H1 (cell line): Measurements from ENCODE around the gene WNT2. TPM values are rescaled to one million over a fixed set of nuclear protein-coding genes. Genes with fewer than 3 reads are reported as not detected.

Source experiments
- CTCF ChIA-PET: fragments of 300-600 bp; sonication (Branson Sonifier 250); formaldehyde crosslinking; loops from one replicate; lab custom pipeline; 2021; ENCODE audit not compliant: partially characterized antibody; lab: Charles Lee
- POLR2A ChIA-PET: fragments of 300-600 bp; sonication (Branson Sonifier 250); formaldehyde crosslinking; loops from one replicate; lab custom pipeline; 2021; ENCODE audit warnings: inconsistent platforms; ENCODE audit not compliant: partially characterized antibody; lab: Charles Lee
- DNase-seq, 2 experiments: peaks; one replicate each; pipeline versions ENCODE4 v3.0.0 to v3.0.0-alpha.2; 2010 to 2022; ENCODE audit warnings: low spot score in 2 of 2, low read depth in 1 of 2, mixed read lengths in 1 of 2
- FAIRE-seq: peaks from 2 replicates; lab custom pipeline; 2011; peaks lifted over from hg19 to GRCh38; lab: Jason Lieb, UNC
- H2AFZ ChIP-seq: 2 replicates; pipeline ENCODE4 v1.8.1; 2012; ENCODE audit warnings: low read length, inconsistent platforms
- H2AK5ac ChIP-seq: 2 replicates; pipeline ENCODE4 v1.6.1; 2013; ENCODE audit warnings: low read depth, low read length
- H2BK120ac ChIP-seq: replicated peaks from 2 replicates; pipeline ENCODE3; 2013; ENCODE audit warnings: low read depth, low read length, inconsistent platforms
- H2BK12ac ChIP-seq: 2 replicates; pipeline ENCODE4 v1.6.1; 2013; ENCODE audit warnings: low read depth, low read length
- H2BK15ac ChIP-seq: 2 replicates; pipeline ENCODE4 v1.6.1; 2013; ENCODE audit warnings: low read length
- H2BK20ac ChIP-seq: 2 replicates; pipeline ENCODE4 v1.6.1; 2013; ENCODE audit warnings: low read length
- H2BK5ac ChIP-seq: 2 replicates; pipeline ENCODE4 v1.6.1; 2013; ENCODE audit warnings: low read depth, low read length
- H3K14ac ChIP-seq: 2 replicates; pipeline ENCODE4 v1.6.1; 2013; ENCODE audit warnings: inconsistent platforms; ENCODE audit not compliant: insufficient read length
- H3K18ac ChIP-seq: 2 replicates; pipeline ENCODE4 v1.6.1; 2013; ENCODE audit warnings: low read length; ENCODE audit errors: extremely low read depth
- H3K23ac ChIP-seq: 2 replicates; pipeline ENCODE4 v1.6.1; 2013; ENCODE audit warnings: inconsistent platforms; ENCODE audit not compliant: insufficient read length
- H3K23me2 ChIP-seq: 2 replicates; pipeline ENCODE4 v1.6.1; 2013; ENCODE audit warnings: low read depth, low read length
- H3K27ac ChIP-seq: 2 replicates; pipeline ENCODE4 v1.6.1; 2011; ENCODE audit warnings: low read depth, low read length, inconsistent platforms
- H3K27me3 ChIP-seq, 4 experiments: replicated peaks in 1 of 4; 1 replicate in 1 of 4; 2 replicates in 3 of 4; pipeline versions ENCODE4 v1.6.1 to v1.8.1; 2011 to 2013; ENCODE audit warnings: low read length in 3 of 4, mild to moderate bottlenecking in 3 of 4, inconsistent platforms in 2 of 4, mixed read lengths in 2 of 4, moderate library complexity in 1 of 4; ENCODE audit not compliant: control insufficient read depth in 3 of 4, insufficient read depth in 3 of 4; ENCODE audit errors: extremely low read depth in 1 of 4
- H3K36me3 ChIP-seq, 4 experiments: 2 replicates each; pipeline versions ENCODE4 v1.6.1 to v1.8.1; 2011 to 2013; ENCODE audit warnings: mild to moderate bottlenecking in 4 of 4, low read length in 3 of 4, moderate library complexity in 2 of 4, control low read depth in 1 of 4, inconsistent platforms in 1 of 4; ENCODE audit not compliant: insufficient read depth in 4 of 4, control insufficient read depth in 2 of 4
- H3K4ac ChIP-seq: replicated peaks from 2 replicates; pipeline ENCODE3; 2013; ENCODE audit warnings: low read length, low read depth, mixed read lengths, inconsistent platforms; ENCODE audit not compliant: insufficient read length
- H3K4me1 ChIP-seq, 4 experiments: replicated peaks in 1 of 4; 1 replicate in 1 of 4; 2 replicates in 3 of 4; pipeline versions ENCODE4 v1.6.1 to v1.8.1; 2011 to 2013; ENCODE audit warnings: low read length in 3 of 4, inconsistent platforms in 2 of 4, mixed read lengths in 1 of 4; ENCODE audit not compliant: insufficient read depth in 4 of 4, control insufficient read depth in 3 of 4
- H3K4me2 ChIP-seq, 2 experiments: 2 replicates each; pipeline versions ENCODE4 v1.6.1 to v1.8.1; 2011 to 2013; ENCODE audit warnings: low read depth in 2 of 2, low read length in 2 of 2, control low read depth in 1 of 2, inconsistent platforms in 1 of 2, mild to moderate bottlenecking in 1 of 2; ENCODE audit not compliant: insufficient read depth in 1 of 2
- H3K4me3 ChIP-seq, 4 experiments: fragments of 200-600, 300-600 bp in 1 of 4; sonication (generic), shearing (Covaris generic), sonication (Bioruptor Twin) in 1 of 4; 2 replicates each; pipeline versions ENCODE4 v1.5.1 to v1.8.1; 2011 to 2016; ENCODE audit warnings: low read length in 4 of 4, low read depth in 3 of 4, control low read depth in 2 of 4, inconsistent platforms in 2 of 4, mild to moderate bottlenecking in 2 of 4, mixed read lengths in 1 of 4, moderate library complexity in 1 of 4; ENCODE audit not compliant: insufficient read depth in 2 of 4; ENCODE audit errors: extremely low read depth in 1 of 4
- H3K56ac ChIP-seq: replicated peaks from 2 replicates; pipeline ENCODE3; 2013; ENCODE audit warnings: low read depth, mild to moderate bottlenecking, mixed read lengths, low read length, inconsistent platforms; ENCODE audit not compliant: insufficient read length
- H3K79me1 ChIP-seq: 2 replicates; pipeline ENCODE4 v1.6.1; 2013; ENCODE audit warnings: low read depth, low read length, control low read depth
- H3K79me2 ChIP-seq, 2 experiments: 2 replicates each; pipeline versions ENCODE4 v1.6.1 to v1.8.1; 2012 to 2013; ENCODE audit warnings: low read length in 2 of 2, mild to moderate bottlenecking in 2 of 2, inconsistent platforms in 1 of 2; ENCODE audit not compliant: insufficient read depth in 2 of 2, control insufficient read depth in 1 of 2
- H3K9ac ChIP-seq, 4 experiments: replicated peaks in 1 of 4; 1 replicate in 1 of 4; 2 replicates in 3 of 4; pipeline versions ENCODE4 v1.6.1 to v1.8.1; 2011 to 2013; ENCODE audit warnings: low read depth in 3 of 4, low read length in 3 of 4, control low read depth in 2 of 4, mild to moderate bottlenecking in 2 of 4, moderate library complexity in 2 of 4, inconsistent platforms in 1 of 4; ENCODE audit errors: extremely low read depth in 1 of 4
- H3K9me3 ChIP-seq, 2 experiments: 2 replicates each; pipeline versions ENCODE4 v1.6.1 to v1.8.1; 2012 to 2013; ENCODE audit warnings: mild to moderate bottlenecking in 2 of 2, moderate library complexity in 2 of 2, control low read depth in 1 of 2, inconsistent platforms in 1 of 2, low read depth in 1 of 2, low read length in 1 of 2, mixed read lengths in 1 of 2; ENCODE audit not compliant: insufficient read depth in 2 of 2
- H4K20me1 ChIP-seq, 2 experiments: replicated peaks in 1 of 2; 2 replicates each; pipeline versions ENCODE3 to v1.8.1; 2011 to 2013; ENCODE audit warnings: inconsistent platforms in 2 of 2, low read length in 2 of 2, mild to moderate bottlenecking in 1 of 2; ENCODE audit not compliant: insufficient read depth in 2 of 2, control insufficient read depth in 1 of 2
- H4K5ac ChIP-seq: 2 replicates; pipeline ENCODE4 v1.6.1; 2013; ENCODE audit warnings: low read length, low read depth, mixed read lengths, inconsistent platforms; ENCODE audit not compliant: insufficient read length
- H4K8ac ChIP-seq: 2 replicates; pipeline ENCODE4 v1.8.0; 2013; ENCODE audit warnings: mild to moderate bottlenecking, moderate library complexity, low read length, inconsistent platforms; ENCODE audit not compliant: insufficient read depth; ENCODE audit errors: extremely low read depth
- H4K91ac ChIP-seq: replicated peaks from 2 replicates; pipeline ENCODE3; 2013; ENCODE audit warnings: low read length, mixed read lengths, inconsistent platforms; ENCODE audit not compliant: insufficient read length
- POLR2AphosphoS5 ChIP-seq: IDR thresholded peaks from 2 replicates; pipeline ENCODE4 v1.6.1; 2011; ENCODE audit warnings: low read depth, low read length
- WGBS, 2 experiments: shearing (Covaris generic) in 1 of 2; methylation state at CpG; one replicate each; pipeline versions ENCODE4 v1.1.6 to v1.1.7; 2013 to 2015; ENCODE audit warnings: low lambda C conversion rate in 2 of 2, mixed read lengths in 2 of 2, inconsistent platforms in 1 of 2, low coverage in 1 of 2, missing lambda C conversion rate in 1 of 2; ENCODE audit not compliant: insufficient replicate concordance in 2 of 2, insufficient coverage in 1 of 2, insufficient read length in 1 of 2; ENCODE audit errors: extremely low coverage in 1 of 2, missing lambda C conversion rate in 1 of 2; 5-methylcytosine and 5-hydroxymethylcytosine counted together
- polyA plus RNA-seq, 7 experiments: library from polyadenylated mRNA; depleted of rRNA in 3 of 7; stranded (reverse) in 5 of 7; unstranded in 2 of 7; fragments of >200 nt in 5 of 7; fragments of 200-250 nt in 2 of 7; gene quantifications; 1 replicate in 5 of 7; 2 replicates in 1 of 7; 4 replicates in 1 of 7; pipeline versions ENCODE4 v1.2.1 to v1.2.3, GENCODE V29; 2011 to 2013; ENCODE audit warnings: missing spikeins in 2 of 7, mixed read lengths in 2 of 7
- total RNA-seq: library from RNA; stranded (reverse); fragmentation: NEBNext Ultra II Directional; extraction: Animal tissue kit (Norgen Biotek cat#: 25700); gene quantifications from 2 replicates; pipeline ENCODE4 v1.2.1, GENCODE V29; 2021
- TF ChIP-seq, protein P1 (sequence below): IDR thresholded peaks from 2 replicates; pipeline ENCODE4 v1.6.1; 2012; ENCODE audit warnings: inconsistent platforms

WNT2 gene
- total and polyA plus RNA-seq, 2 of the 8 experiments (the other 6 are each of a cell fraction or from before 2014, with no cell fraction given): not detected

DNA sequence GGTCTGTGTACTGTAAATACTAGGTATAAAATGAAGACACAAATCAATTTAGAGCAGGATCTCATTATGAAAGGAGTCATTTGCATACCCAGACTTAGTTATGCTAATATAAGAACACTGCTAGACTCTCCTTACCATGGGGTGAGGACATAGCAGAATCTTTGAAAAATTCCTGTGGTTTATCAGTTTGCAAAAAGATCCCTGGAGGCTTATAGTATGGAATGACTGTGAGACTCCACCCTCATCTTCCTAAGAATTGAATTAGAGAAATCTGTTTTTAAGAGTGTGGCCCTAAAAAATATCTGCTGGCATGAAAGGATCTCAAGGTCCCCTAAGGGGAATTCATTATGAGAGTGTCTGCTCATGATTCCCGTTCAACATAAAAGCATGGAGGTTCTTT, 63.2 kb downstream of the WNT2 start:
- H3K23me2 ChIP-seq: no peaks in the 10 kb centered on the region
- H2BK5ac ChIP-seq: no peak overlapping the region
- H3K4me3 ChIP-seq: no peak overlapping the region
- no peak overlapping the region for H3K23ac ChIP-seq
- no peak overlapping the region for H3K14ac ChIP-seq
- no peaks in the 10 kb centered on the region for H3K79me2 ChIP-seq
- no peaks in the 10 kb centered on the region for H4K20me1 ChIP-seq
- no peaks in the 10 kb centered on the region for H3K79me1 ChIP-seq
- no peak overlapping the region for H4K91ac ChIP-seq
- DNase-seq (no peak), FAIRE-seq (no peak)
- ChIA-PET POLR2A (no interaction called here), CTCF (interaction anchor here (0.7 kb wide), 1 partner anchor 8 kb away, joined by 3 read pairs; no protein-coding TSS in a partner anchor)
- no peak for TF ChIP-seq POLR2AphosphoS5
- TF ChIP-seq, protein P1, sequence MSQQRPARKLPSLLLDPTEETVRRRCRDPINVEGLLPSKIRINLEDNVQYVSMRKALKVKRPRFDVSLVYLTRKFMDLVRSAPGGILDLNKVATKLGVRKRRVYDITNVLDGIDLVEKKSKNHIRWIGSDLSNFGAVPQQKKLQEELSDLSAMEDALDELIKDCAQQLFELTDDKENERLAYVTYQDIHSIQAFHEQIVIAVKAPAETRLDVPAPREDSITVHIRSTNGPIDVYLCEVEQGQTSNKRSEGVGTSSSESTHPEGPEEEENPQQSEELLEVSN: no peak
- H3K56ac ChIP-seq: no peak overlapping the region
- H3K27me3 ChIP-seq: no peaks in the 10 kb centered on the region
- no peak overlapping the region for H3K27ac ChIP-seq
- H4K8ac ChIP-seq: no peak overlapping the region
- no peak overlapping the region for H2AFZ ChIP-seq
- H2BK12ac ChIP-seq: no peak overlapping the region
- H3K4ac ChIP-seq: no peak overlapping the region
- H3K18ac ChIP-seq: no peak overlapping the region
- no peaks in the 10 kb centered on the region for H3K9me3 ChIP-seq
- no peak overlapping the region for H2BK120ac ChIP-seq
- H4K5ac ChIP-seq: no peak overlapping the region
- no peaks in the 10 kb centered on the region for H3K4me1 ChIP-seq
- H2BK20ac ChIP-seq: no peak overlapping the region
- H3K4me2 ChIP-seq: no peak overlapping the region
- no peak overlapping the region for H3K9ac ChIP-seq
- no peaks in the 10 kb centered on the region for H3K36me3 ChIP-seq
- H2AK5ac ChIP-seq: no peak overlapping the region
- H2BK15ac ChIP-seq: no peak overlapping the region
- WGBS, 2 experiments: 100% methylated on average over 1 of the region's 1 CpG; no CpG with 5 or more reads in 1 of the 2 experiments
